ENCODE results near the gene SCAMP1.

SCAMP1 gene

GRCh38 chr5:78367318-78367991 lies 7.0 kb downstream of the SCAMP1 start:
- H3K9ac ChIP-seq (ENCODE audit: low read length) = no peak overlapping the region
- H3K4me1 ChIP-seq (ENCODE audit: control insufficient read depth in 1 of 2, insufficient read depth in 2 of 2, low read length in 2 of 2) = no peaks in the 10 kb centered on the region
- no peak overlapping the region for H4K8ac ChIP-seq (ENCODE audit: low read depth, low read length)
- H3K4me2 ChIP-seq (ENCODE audit: low read length) = no peak overlapping the region
- H3K27ac ChIP-seq (ENCODE audit: low read depth, low read length) = no peak overlapping the region
- no peak overlapping the region for H4K12ac ChIP-seq (ENCODE audit: low read depth, low read length)
- no peak overlapping the region for H2AFZ ChIP-seq (ENCODE audit: insufficient read depth, low read length, poor library complexity)
- no peaks in the 10 kb centered on the region for H3K79me2 ChIP-seq (ENCODE audit: control insufficient read depth, insufficient read depth, low read length, poor library complexity)
- WGBS (ENCODE audit: extremely low coverage, insufficient coverage, insufficient read length) = no CpG with 5 or more reads among the region's 6 CpGs
- H3K36me3 ChIP-seq (ENCODE audit: control insufficient read depth in 1 of 2, insufficient read depth in 2 of 2, low read length in 2 of 2) = no peaks in the 10 kb centered on the region
- H3K79me1 ChIP-seq (ENCODE audit: low read length) = no peaks in the 10 kb centered on the region
- H2AK5ac ChIP-seq (ENCODE audit: low read length) = no peak overlapping the region
- DNase-seq = no peak
- no peaks in the 10 kb centered on the region for H3K9me3 ChIP-seq (ENCODE audit: insufficient read depth, low read depth, low read length)
- H4K91ac ChIP-seq (ENCODE audit: low read depth, low read length) = no peak overlapping the region
- no peak overlapping the region for H3K4me3 ChIP-seq (ENCODE audit: low read depth, low read length)
- H3K14ac ChIP-seq (ENCODE audit: low read length) = no peak overlapping the region
- H3K23ac ChIP-seq (ENCODE audit: low read length) = no peak overlapping the region
- no peak overlapping the region for H3K4ac ChIP-seq (ENCODE audit: low read depth, low read length)
- no peaks in the 10 kb centered on the region for H3K27me3 ChIP-seq (ENCODE audit: insufficient read depth, low read length)
- no peak overlapping the region for H3K18ac ChIP-seq (ENCODE audit: low read length)
- H2BK5ac ChIP-seq (ENCODE audit: low read depth, low read length, poor library complexity) = no peak overlapping the region
- no peak overlapping the region for H2BK12ac ChIP-seq (ENCODE audit: low read length)
- no peak overlapping the region for H2BK120ac ChIP-seq (ENCODE audit: insufficient read depth, low read length, poor library complexity)

GRCh38 chr5:78369680-78370079 lies 9.3 kb downstream of the SCAMP1 start:
- Histone ChIP-seq H3K23ac (ENCODE audit: low read length) (no peak overlapping the region), H3K27me3 (ENCODE audit: insufficient read depth, low read length) (no peaks in the 10 kb centered on the region)
- WGBS (ENCODE audit: extremely low coverage, insufficient coverage, insufficient read length) = no CpG with 5 or more reads among the region's 2 CpGs

GRCh38 chr5:78373231-78373630 lies 12.8 kb downstream of the SCAMP1 start:
- Histone ChIP-seq H3K27me3 (ENCODE audit: insufficient read depth, low read length) (no peaks in the 10 kb centered on the region), H3K79me1 (ENCODE audit: low read length) (no peaks in the 10 kb centered on the region), H3K79me2 (ENCODE audit: control insufficient read depth, insufficient read depth, low read length, poor library complexity) (no peaks in the 10 kb centered on the region), H2BK12ac (ENCODE audit: low read length) (no peak overlapping the region), H3K4me3 (ENCODE audit: low read depth, low read length) (no peak overlapping the region), H3K9ac (ENCODE audit: low read length) (no peak overlapping the region), H3K18ac (ENCODE audit: low read length) (no peak overlapping the region), H4K8ac (ENCODE audit: low read depth, low read length) (no peak overlapping the region), H3K23ac (ENCODE audit: low read length) (no peak overlapping the region), H4K91ac (ENCODE audit: low read depth, low read length) (no peak overlapping the region), H2BK120ac (ENCODE audit: insufficient read depth, low read length, poor library complexity) (no peak overlapping the region), H3K4ac (ENCODE audit: low read depth, low read length) (no peak overlapping the region), H2AFZ (ENCODE audit: insufficient read depth, low read length, poor library complexity) (no peak overlapping the region), H3K4me1 (ENCODE audit: control insufficient read depth in 1 of 2, insufficient read depth in 2 of 2, low read length in 2 of 2) (no peaks in the 10 kb centered on the region), H2AK5ac (ENCODE audit: low read length) (no peak overlapping the region), H3K14ac (ENCODE audit: low read length) (no peak overlapping the region), H2BK5ac (ENCODE audit: low read depth, low read length, poor library complexity) (no peak overlapping the region), H3K27ac (ENCODE audit: low read depth, low read length) (no peak overlapping the region), H3K9me3 (ENCODE audit: insufficient read depth, low read depth, low read length) (no peaks in the 10 kb centered on the region), H4K12ac (ENCODE audit: low read depth, low read length) (no peak overlapping the region), H3K4me2 (ENCODE audit: low read length) (no peak overlapping the region), H3K36me3 (ENCODE audit: control insufficient read depth in 1 of 2, insufficient read depth in 2 of 2, low read length in 2 of 2) (no peaks in the 10 kb centered on the region)
- no peak for DNase-seq
- no CpG with 5 or more reads among the region's 1 CpG for WGBS (ENCODE audit: extremely low coverage, insufficient coverage, insufficient read length)

More at GRCh38 chr5:78369680-78370079, 9.3 kb downstream of the SCAMP1 start:
- H3K9me3 ChIP-seq (ENCODE audit: insufficient read depth, low read depth, low read length) = no peaks in the 10 kb centered on the region
- no peak overlapping the region for H2AFZ ChIP-seq (ENCODE audit: insufficient read depth, low read length, poor library complexity)
- H4K91ac ChIP-seq (ENCODE audit: low read depth, low read length) = no peak overlapping the region
- H3K9ac ChIP-seq (ENCODE audit: low read length) = no peak overlapping the region
- no peak overlapping the region for H3K4me2 ChIP-seq (ENCODE audit: low read length)
- no peak overlapping the region for H3K4me3 ChIP-seq (ENCODE audit: low read depth, low read length)
- DNase-seq = no peak
- no peak overlapping the region for H4K12ac ChIP-seq (ENCODE audit: low read depth, low read length)
- no peak overlapping the region for H2BK5ac ChIP-seq (ENCODE audit: low read depth, low read length, poor library complexity)
- no peak overlapping the region for H2BK120ac ChIP-seq (ENCODE audit: insufficient read depth, low read length, poor library complexity)
- no peaks in the 10 kb centered on the region for H3K79me1 ChIP-seq (ENCODE audit: low read length)
- no peak overlapping the region for H3K27ac ChIP-seq (ENCODE audit: low read depth, low read length)
- no peaks in the 10 kb centered on the region for H3K4me1 ChIP-seq (ENCODE audit: control insufficient read depth in 1 of 2, insufficient read depth in 2 of 2, low read length in 2 of 2)
- H2BK12ac ChIP-seq (ENCODE audit: low read length) = no peak overlapping the region
- no peak overlapping the region for H3K14ac ChIP-seq (ENCODE audit: low read length)
- H4K8ac ChIP-seq (ENCODE audit: low read depth, low read length) = no peak overlapping the region
- no peaks in the 10 kb centered on the region for H3K36me3 ChIP-seq (ENCODE audit: control insufficient read depth in 1 of 2, insufficient read depth in 2 of 2, low read length in 2 of 2)
- no peaks in the 10 kb centered on the region for H3K79me2 ChIP-seq (ENCODE audit: control insufficient read depth, insufficient read depth, low read length, poor library complexity)
- no peak overlapping the region for H2AK5ac ChIP-seq (ENCODE audit: low read length)
- H3K4ac ChIP-seq (ENCODE audit: low read depth, low read length) = no peak overlapping the region
- no peak overlapping the region for H3K18ac ChIP-seq (ENCODE audit: low read length)

GRCh38 chr5:78376315-78376714 lies 15.9 kb downstream of the SCAMP1 start:
- Histone ChIP-seq H4K91ac (ENCODE audit: low read depth, low read length) (no peak overlapping the region), H3K18ac (ENCODE audit: low read length) (no peak overlapping the region), H4K12ac (ENCODE audit: low read depth, low read length) (no peak overlapping the region), H3K36me3 (ENCODE audit: control insufficient read depth in 1 of 2, insufficient read depth in 2 of 2, low read length in 2 of 2) (no peaks in the 10 kb centered on the region), H3K27me3 (ENCODE audit: insufficient read depth, low read length) (no peaks in the 10 kb centered on the region), H3K4ac (ENCODE audit: low read depth, low read length) (no peak overlapping the region), H3K9me3 (ENCODE audit: insufficient read depth, low read depth, low read length) (no peaks in the 10 kb centered on the region), H3K4me2 (ENCODE audit: low read length) (no peak overlapping the region), H3K27ac (ENCODE audit: low read depth, low read length) (no peak overlapping the region), H4K8ac (ENCODE audit: low read depth, low read length) (no peak overlapping the region), H3K14ac (ENCODE audit: low read length) (no peak overlapping the region), H3K79me1 (ENCODE audit: low read length) (no peaks in the 10 kb centered on the region), H2AK5ac (ENCODE audit: low read length) (no peak overlapping the region), H2AFZ (ENCODE audit: insufficient read depth, low read length, poor library complexity) (no peak overlapping the region), H3K4me1 (ENCODE audit: control insufficient read depth in 1 of 2, insufficient read depth in 2 of 2, low read length in 2 of 2) (no peaks in the 10 kb centered on the region), H2BK12ac (ENCODE audit: low read length) (no peak overlapping the region), H2BK120ac (ENCODE audit: insufficient read depth, low read length, poor library complexity) (no peak overlapping the region), H3K4me3 (ENCODE audit: low read depth, low read length) (no peak overlapping the region), H3K79me2 (ENCODE audit: control insufficient read depth, insufficient read depth, low read length, poor library complexity) (no peaks in the 10 kb centered on the region), H3K23ac (ENCODE audit: low read length) (no peak overlapping the region), H3K9ac (ENCODE audit: low read length) (no peak overlapping the region), H2BK5ac (ENCODE audit: low read depth, low read length, poor library complexity) (no peak overlapping the region)
- DNase-seq = no peak
- no CpG with 5 or more reads among the region's 3 CpGs for WGBS (ENCODE audit: extremely low coverage, insufficient coverage, insufficient read length)

Measured in trophoblast cell (in vitro differentiated cells and primary cell).